ENCODE measurements around the gene KY. TPM values are rescaled to one million over a fixed set of nuclear protein-coding genes. Genes with fewer than 3 reads are reported as not detected.

Gene KY
- total and polyA plus RNA-seq, 9 of the 15 experiments (the other 6 are each of a cell fraction or from before 2014, with no cell fraction given), result not detected

GRCh38 chr3:134659391-134660045 lies 8.7 kb upstream of the KY start (continued):
- TF ChIP-seq ZHX1 (conservative IDR thresholded peaks at IDR 0.05; ENCODE audit: low read length) (no peak), ZNF75A (CRISPR knock-in tag; IDR thresholded peaks at IDR 0.05) (no peak), MBD1 (CRISPR knock-in tag; IDR thresholded peaks at IDR 0.05) (no peak)

GRCh38 chr3:134658555-134658954 lies 7.7 kb upstream of the KY start:
- ATAC-seq (no peak), FAIRE-seq (no peak), DNase-seq (ENCODE audit: extremely low read depth in 1 of 4, low spot score in 3 of 4) (no peak)
- Histone ChIP-seq H2AFZ (ENCODE audit: low read depth, low read length) (no peak overlapping the region), H3K27me3 (ENCODE audit: control insufficient read depth in 2 of 2, insufficient read depth in 2 of 2, low read length in 2 of 2) (peaks cover 0 to 12% of the 10 kb centered on the region in 2 experiments; a peak in 1 of 5 replicates), H3K27ac (ENCODE audit: extremely low read depth, low read depth, low read length) (no peak overlapping the region), H3K4me1 (replicated peaks in 1 of 2; ENCODE audit: control insufficient read depth in 2 of 2, insufficient read depth in 2 of 2, low read length in 2 of 2) (no peaks in the 10 kb centered on the region), H3K9me3 (replicated peaks; ENCODE audit: control insufficient read depth, insufficient read depth, low read depth, low read length) (no peaks in the 10 kb centered on the region), H3K4me3 (no peak overlapping the region), H3K9me1 (ENCODE audit: control insufficient read depth, insufficient read depth, low read length) (no peaks in the 10 kb centered on the region), H3K4me2 (ENCODE audit: insufficient read depth, low read length) (no peak overlapping the region), H3K79me2 (ENCODE audit: control insufficient read depth, insufficient read depth, low read length) (no peaks in the 10 kb centered on the region), H3K36me3 (ENCODE audit: control insufficient read depth, insufficient read depth, low read length) (no peaks in the 10 kb centered on the region), H4K20me1 (replicated peaks; ENCODE audit: control insufficient read depth, insufficient read depth, low read length) (no peaks in the 10 kb centered on the region), H3K9ac (ENCODE audit: insufficient read depth in 1 of 2, low read depth in 2 of 2, low read length in 2 of 2) (no peak overlapping the region)
- ChIA-PET POLR2A (interaction anchor here (0.7 kb wide), 1 partner anchor 822 kb away, joined by 3 read pairs; no protein-coding TSS in a partner anchor), CTCF (ENCODE audit: low intra/inter-chr PET ratio) (no interaction called here)
- in situ Hi-C loops (cut with MboI) (no loop called here), intact Hi-C loops (cut with micrococcal nuclease) (no loop called here)
- no TSS peak for BruUV-seq (replicated peaks)
- 3% methylated on average over 5 of the region's 5 CpGs for WGBS (ENCODE audit: insufficient coverage, low coverage, missing lambda C conversion rate)
- TF ChIP-seq NCOA1 (IDR thresholded peaks at IDR 0.05; ENCODE audit: low read depth) (no peak), NR0B1 (IDR thresholded peaks at IDR 0.05; ENCODE audit: partially characterized antibody) (no peak), PTBP1 (IDR thresholded peaks at IDR 0.05; ENCODE audit: low read depth, low read length) (no peak), OTX1 (CRISPR knock-in tag; IDR thresholded peaks at IDR 0.05) (no peak), ZBTB1 (CRISPR knock-in tag; IDR thresholded peaks at IDR 0.05; ENCODE audit: borderline replicate concordance, low read depth) (no peak), ZNF707 (CRISPR knock-in tag; conservative IDR thresholded peaks at IDR 0.05) (no peak), ZNF668 (CRISPR knock-in tag; IDR thresholded peaks at IDR 0.05) (no peak), SREBF1 (IDR thresholded peaks at IDR 0.05; ENCODE audit: borderline replicate concordance, low read depth, low read length) (no peak), ZNF3 (CRISPR knock-in tag; IDR thresholded peaks at IDR 0.05) (no peak), TCF15 (CRISPR knock-in tag; IDR thresholded peaks at IDR 0.05) (no peak), ZNF175 (CRISPR knock-in tag; IDR thresholded peaks at IDR 0.05; ENCODE audit: low read depth) (no peak)

All from K562 (cell line).